GM23338 (cell line): Measurements from ENCODE around the gene HTR4. TPM values are rescaled to one million over a fixed set of nuclear protein-coding genes. Genes with fewer than 3 reads are reported as not detected.

Experiments used
- ATAC-seq: fragments of 200-7000 bp; cut with Tn5 transposase; 3 replicates; pipeline ENCODE4 v1.9.1; 2020
- DNase-seq: peaks from one replicate; pipeline ENCODE4 v3.0.0-alpha.2; 2015; ENCODE audit warnings: low spot score
- H2AFZ ChIP-seq: fragments of 200-600 bp; sonication (generic); 2 replicates; pipeline ENCODE4 v1.8.0; 2016; ENCODE audit warnings: antibody characterized with exemption, mild to moderate bottlenecking, moderate library complexity
- H3F3A ChIP-seq: fragments of 200-600 bp; sonication (generic); replicated peaks from 2 replicates; pipeline ENCODE4 v1.8.0; 2017; ENCODE audit warnings: antibody characterized with exemption, mixed run types, low read depth
- H3K27ac ChIP-seq: fragments of 200-600 bp; sonication (generic); 2 replicates; pipeline ENCODE4 v1.6.1; 2016; ENCODE audit warnings: low read depth
- H3K27me3 ChIP-seq: fragments of 200-600 bp; sonication (generic); 2 replicates; pipeline ENCODE4 v1.8.0; 2016; ENCODE audit warnings: mild to moderate bottlenecking, mixed run types, moderate library complexity; ENCODE audit not compliant: insufficient read depth
- H3K36me3 ChIP-seq: fragments of 200-600 bp; sonication (generic); 2 replicates; pipeline ENCODE4 v1.8.0; 2016; ENCODE audit warnings: mild to moderate bottlenecking; ENCODE audit not compliant: insufficient read depth
- H3K4me1 ChIP-seq: fragments of 200-600 bp; sonication (generic); 2 replicates; pipeline ENCODE4 v1.8.0; 2016; ENCODE audit warnings: mild to moderate bottlenecking, moderate library complexity; ENCODE audit not compliant: insufficient read depth
- H3K4me2 ChIP-seq: fragments of 200-600 bp; sonication (generic); 2 replicates; pipeline ENCODE4 v1.7.1; 2017; ENCODE audit warnings: mixed run types
- H3K4me3 ChIP-seq: fragments of 200-600 bp; sonication (generic); 2 replicates; pipeline ENCODE4 v1.6.1; 2016; ENCODE audit warnings: mixed run types
- H3K79me2 ChIP-seq: fragments of 200-600 bp; sonication (generic); replicated peaks from 2 replicates; pipeline ENCODE4 v1.8.0; 2017; ENCODE audit warnings: mild to moderate bottlenecking; ENCODE audit not compliant: insufficient read depth
- H3K9me2 ChIP-seq: fragments of 200-600 bp; sonication (generic); 2 replicates; pipeline ENCODE4 v1.8.0; 2017; ENCODE audit not compliant: insufficient read depth
- H4K20me1 ChIP-seq: fragments of 200-600 bp; sonication (generic); replicated peaks from 2 replicates; pipeline ENCODE4 v1.8.0; 2017; ENCODE audit warnings: mild to moderate bottlenecking; ENCODE audit not compliant: insufficient read depth
- H3K27ac Mint-ChIP-seq: 2 replicates; pipeline ENCODE4 v1.8.0; 2020; ENCODE audit warnings: inconsistent platforms, mild to moderate bottlenecking, moderate library complexity, mixed read lengths
- H3K27me3 Mint-ChIP-seq: 3 replicates; pipeline ENCODE4 v1.8.0; 2022; ENCODE audit warnings: low read depth, mild to moderate bottlenecking, moderate library complexity, mixed read lengths, inconsistent platforms; ENCODE audit not compliant: insufficient read depth, poor library complexity
- H3K36me3 Mint-ChIP-seq: 3 replicates; pipeline ENCODE4 v1.8.0; 2021; ENCODE audit warnings: low read depth, mild to moderate bottlenecking, inconsistent platforms, moderate library complexity, mixed read lengths
- H3K4me1 Mint-ChIP-seq: 3 replicates; pipeline ENCODE4 v1.8.0; 2020; ENCODE audit warnings: mild to moderate bottlenecking, inconsistent platforms, mixed read lengths
- H3K4me3 Mint-ChIP-seq: 3 replicates; pipeline ENCODE4 v1.8.0; 2021; ENCODE audit warnings: moderate library complexity, mild to moderate bottlenecking, inconsistent platforms, mixed read lengths
- H3K9me3 Mint-ChIP-seq: 3 replicates; pipeline ENCODE4 v1.8.0; 2020; ENCODE audit warnings: moderate library complexity, mild to moderate bottlenecking, inconsistent platforms, mixed read lengths
- CREB1 ChIP-seq: fragments of 250-450 bp; sonication (Bioruptor Pico); IDR thresholded peaks from 2 replicates; pipeline ENCODE4 v1.5.0; 2020; ENCODE audit warnings: low read depth, mild to moderate bottlenecking, moderate library complexity
- polyA plus RNA-seq: library from polyadenylated mRNA; unstranded; fragments of >200 nt; fragmentation: Nextera tagmentation; extraction: Ambion mirVana; gene quantifications from 2 replicates; pipeline ENCODE4 v1.2.1, GENCODE V29; 2016
- total RNA-seq: library from RNA; depleted of rRNA; stranded (reverse); fragments of >200 nt; shearing (Covaris generic); gene quantifications from 2 replicates; pipeline ENCODE4 v1.2.3, GENCODE V29; 2014
- TF ChIP-seq, protein P1 (sequence below): IDR thresholded peaks from 2 replicates; pipeline ENCODE4 v1.6.1; 2016; ENCODE audit warnings: antibody characterized with exemption
- TF ChIP-seq, protein P2 (sequence below): fragments of 250-450 bp; sonication (Bioruptor Pico); IDR thresholded peaks from 2 replicates; pipeline ENCODE4 v1.5.0; 2020; ENCODE audit warnings: mild to moderate bottlenecking, moderate library complexity
- TF ChIP-seq, protein P3 (sequence below), 2 experiments: fragments of 200-600 bp in 1 of 2; sonication (generic) in 1 of 2; conservative IDR thresholded peaks; 2 replicates each; pipeline versions ENCODE4 v1.5.1 to v1.6.1; 2016 to 2017; ENCODE audit warnings: antibody characterized with exemption in 2 of 2, low read depth in 2 of 2, mild to moderate bottlenecking in 2 of 2, moderate library complexity in 1 of 2

Gene HTR4
- total and polyA plus RNA-seq, 2 experiments from 2014 or later: 0.10 TPM; not detected in 1

DNA sequence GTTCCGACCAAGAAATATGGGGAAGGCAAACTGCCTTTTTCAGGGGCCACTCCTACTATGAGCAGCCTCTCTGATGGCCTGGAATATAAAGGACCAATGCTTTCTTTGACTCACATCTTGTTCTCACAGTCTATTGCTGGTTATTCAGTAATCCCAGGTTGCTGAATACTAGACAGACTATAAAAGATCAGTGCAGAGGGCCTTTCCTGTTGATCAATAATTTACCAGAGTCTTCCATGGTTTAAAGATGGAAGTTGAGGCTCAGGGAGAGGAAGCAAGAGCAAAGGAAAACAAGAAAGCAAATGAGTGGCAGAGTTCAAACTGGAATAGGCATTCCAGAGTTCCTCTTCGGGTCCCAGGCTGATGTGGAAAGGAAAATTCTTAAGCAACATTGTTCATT, 207.7 kb downstream of the HTR4 start (continued):
- TF ChIP-seq, protein P1, sequence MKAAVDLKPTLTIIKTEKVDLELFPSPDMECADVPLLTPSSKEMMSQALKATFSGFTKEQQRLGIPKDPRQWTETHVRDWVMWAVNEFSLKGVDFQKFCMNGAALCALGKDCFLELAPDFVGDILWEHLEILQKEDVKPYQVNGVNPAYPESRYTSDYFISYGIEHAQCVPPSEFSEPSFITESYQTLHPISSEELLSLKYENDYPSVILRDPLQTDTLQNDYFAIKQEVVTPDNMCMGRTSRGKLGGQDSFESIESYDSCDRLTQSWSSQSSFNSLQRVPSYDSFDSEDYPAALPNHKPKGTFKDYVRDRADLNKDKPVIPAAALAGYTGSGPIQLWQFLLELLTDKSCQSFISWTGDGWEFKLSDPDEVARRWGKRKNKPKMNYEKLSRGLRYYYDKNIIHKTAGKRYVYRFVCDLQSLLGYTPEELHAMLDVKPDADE: no peak
- TF ChIP-seq, protein P2, sequence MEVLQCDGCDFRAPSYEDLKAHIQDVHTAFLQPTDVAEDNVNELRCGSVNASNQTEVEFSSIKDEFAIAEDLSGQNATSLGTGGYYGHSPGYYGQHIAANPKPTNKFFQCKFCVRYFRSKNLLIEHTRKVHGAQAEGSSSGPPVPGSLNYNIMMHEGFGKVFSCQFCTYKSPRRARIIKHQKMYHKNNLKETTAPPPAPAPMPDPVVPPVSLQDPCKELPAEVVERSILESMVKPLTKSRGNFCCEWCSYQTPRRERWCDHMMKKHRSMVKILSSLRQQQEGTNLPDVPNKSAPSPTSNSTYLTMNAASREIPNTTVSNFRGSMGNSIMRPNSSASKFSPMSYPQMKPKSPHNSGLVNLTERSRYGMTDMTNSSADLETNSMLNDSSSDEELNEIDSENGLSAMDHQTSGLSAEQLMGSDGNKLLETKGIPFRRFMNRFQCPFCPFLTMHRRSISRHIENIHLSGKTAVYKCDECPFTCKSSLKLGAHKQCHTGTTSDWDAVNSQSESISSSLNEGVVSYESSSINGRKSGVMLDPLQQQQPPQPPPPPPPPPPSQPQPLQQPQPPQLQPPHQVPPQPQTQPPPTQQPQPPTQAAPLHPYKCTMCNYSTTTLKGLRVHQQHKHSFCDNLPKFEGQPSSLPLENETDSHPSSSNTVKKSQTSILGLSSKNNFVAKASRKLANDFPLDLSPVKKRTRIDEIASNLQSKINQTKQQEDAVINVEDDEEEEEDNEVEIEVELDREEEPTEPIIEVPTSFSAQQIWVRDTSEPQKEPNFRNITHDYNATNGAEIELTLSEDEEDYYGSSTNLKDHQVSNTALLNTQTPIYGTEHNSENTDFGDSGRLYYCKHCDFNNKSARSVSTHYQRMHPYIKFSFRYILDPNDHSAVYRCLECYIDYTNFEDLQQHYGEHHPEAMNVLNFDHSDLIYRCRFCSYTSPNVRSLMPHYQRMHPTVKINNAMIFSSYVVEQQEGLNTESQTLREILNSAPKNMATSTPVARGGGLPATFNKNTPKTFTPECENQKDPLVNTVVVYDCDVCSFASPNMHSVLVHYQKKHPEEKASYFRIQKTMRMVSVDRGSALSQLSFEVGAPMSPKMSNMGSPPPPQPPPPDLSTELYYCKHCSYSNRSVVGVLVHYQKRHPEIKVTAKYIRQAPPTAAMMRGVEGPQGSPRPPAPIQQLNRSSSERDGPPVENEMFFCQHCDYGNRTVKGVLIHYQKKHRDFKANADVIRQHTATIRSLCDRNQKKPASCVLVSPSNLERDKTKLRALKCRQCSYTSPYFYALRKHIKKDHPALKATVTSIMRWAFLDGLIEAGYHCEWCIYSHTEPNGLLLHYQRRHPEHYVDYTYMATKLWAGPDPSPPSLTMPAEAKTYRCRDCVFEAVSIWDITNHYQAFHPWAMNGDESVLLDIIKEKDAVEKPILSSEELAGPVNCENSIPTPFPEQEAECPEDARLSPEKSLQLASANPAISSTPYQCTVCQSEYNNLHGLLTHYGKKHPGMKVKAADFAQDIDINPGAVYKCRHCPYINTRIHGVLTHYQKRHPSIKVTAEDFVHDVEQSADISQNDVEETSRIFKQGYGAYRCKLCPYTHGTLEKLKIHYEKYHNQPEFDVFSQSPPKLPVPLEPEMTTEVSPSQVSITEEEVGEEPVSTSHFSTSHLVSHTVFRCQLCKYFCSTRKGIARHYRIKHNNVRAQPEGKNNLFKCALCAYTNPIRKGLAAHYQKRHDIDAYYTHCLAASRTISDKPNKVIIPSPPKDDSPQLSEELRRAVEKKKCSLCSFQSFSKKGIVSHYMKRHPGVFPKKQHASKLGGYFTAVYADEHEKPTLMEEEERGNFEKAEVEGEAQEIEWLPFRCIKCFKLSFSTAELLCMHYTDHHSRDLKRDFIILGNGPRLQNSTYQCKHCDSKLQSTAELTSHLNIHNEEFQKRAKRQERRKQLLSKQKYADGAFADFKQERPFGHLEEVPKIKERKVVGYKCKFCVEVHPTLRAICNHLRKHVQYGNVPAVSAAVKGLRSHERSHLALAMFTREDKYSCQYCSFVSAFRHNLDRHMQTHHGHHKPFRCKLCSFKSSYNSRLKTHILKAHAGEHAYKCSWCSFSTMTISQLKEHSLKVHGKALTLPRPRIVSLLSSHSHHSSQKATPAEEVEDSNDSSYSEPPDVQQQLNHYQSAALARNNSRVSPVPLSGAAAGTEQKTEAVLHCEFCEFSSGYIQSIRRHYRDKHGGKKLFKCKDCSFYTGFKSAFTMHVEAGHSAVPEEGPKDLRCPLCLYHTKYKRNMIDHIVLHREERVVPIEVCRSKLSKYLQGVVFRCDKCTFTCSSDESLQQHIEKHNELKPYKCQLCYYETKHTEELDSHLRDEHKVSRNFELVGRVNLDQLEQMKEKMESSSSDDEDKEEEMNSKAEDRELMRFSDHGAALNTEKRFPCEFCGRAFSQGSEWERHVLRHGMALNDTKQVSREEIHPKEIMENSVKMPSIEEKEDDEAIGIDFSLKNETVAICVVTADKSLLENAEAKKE: no peak
- no peak for TF ChIP-seq CREB1 (CRISPR knock-in tag)

DNA sequence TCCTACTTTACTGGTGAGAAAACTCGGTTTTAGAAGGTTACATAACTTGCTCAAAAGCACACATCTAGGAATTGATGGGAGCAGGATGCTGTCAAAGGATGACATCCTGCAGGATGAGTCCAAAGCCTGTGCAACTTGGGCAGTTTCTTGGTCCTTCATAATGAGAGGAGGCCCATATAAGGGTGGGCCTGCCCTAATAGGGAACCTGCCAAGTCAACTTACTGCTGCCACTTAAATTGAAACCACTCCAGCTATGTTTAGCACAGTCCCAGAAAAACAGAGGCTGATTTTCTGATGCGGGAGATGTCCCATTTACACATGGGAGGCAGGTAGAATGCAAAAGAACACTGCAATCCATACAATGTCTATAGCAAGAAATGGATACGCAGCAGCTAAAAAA, 208.7 kb downstream of the HTR4 start:
- no peak overlapping the region for H2AFZ ChIP-seq
- H3K36me3 ChIP-seq: peaks cover 6% of the 10 kb centered on the region; the same call in 1 of the 2 replicates
- DNase-seq: no peak
- no peak for ATAC-seq
- no peaks in the 10 kb centered on the region for H3K27me3 Mint-ChIP-seq
- H3K4me1 Mint-ChIP-seq: peaks cover 14% of the 10 kb centered on the region; the same call in 2 of the 3 replicates
- no peak overlapping the region for H3K27ac Mint-ChIP-seq
- no peaks in the 10 kb centered on the region for H3F3A ChIP-seq
- H3K27me3 ChIP-seq: no peaks in the 10 kb centered on the region
- H3K79me2 ChIP-seq: no peaks in the 10 kb centered on the region
- TF ChIP-seq, protein P1: no peak
- TF ChIP-seq, protein P3, sequence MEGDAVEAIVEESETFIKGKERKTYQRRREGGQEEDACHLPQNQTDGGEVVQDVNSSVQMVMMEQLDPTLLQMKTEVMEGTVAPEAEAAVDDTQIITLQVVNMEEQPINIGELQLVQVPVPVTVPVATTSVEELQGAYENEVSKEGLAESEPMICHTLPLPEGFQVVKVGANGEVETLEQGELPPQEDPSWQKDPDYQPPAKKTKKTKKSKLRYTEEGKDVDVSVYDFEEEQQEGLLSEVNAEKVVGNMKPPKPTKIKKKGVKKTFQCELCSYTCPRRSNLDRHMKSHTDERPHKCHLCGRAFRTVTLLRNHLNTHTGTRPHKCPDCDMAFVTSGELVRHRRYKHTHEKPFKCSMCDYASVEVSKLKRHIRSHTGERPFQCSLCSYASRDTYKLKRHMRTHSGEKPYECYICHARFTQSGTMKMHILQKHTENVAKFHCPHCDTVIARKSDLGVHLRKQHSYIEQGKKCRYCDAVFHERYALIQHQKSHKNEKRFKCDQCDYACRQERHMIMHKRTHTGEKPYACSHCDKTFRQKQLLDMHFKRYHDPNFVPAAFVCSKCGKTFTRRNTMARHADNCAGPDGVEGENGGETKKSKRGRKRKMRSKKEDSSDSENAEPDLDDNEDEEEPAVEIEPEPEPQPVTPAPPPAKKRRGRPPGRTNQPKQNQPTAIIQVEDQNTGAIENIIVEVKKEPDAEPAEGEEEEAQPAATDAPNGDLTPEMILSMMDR (conservative IDR thresholded peaks at IDR 0.05; ENCODE audit: low read depth in 2 of 2): no peak
- TF ChIP-seq CREB1 (CRISPR knock-in tag): no peak
- H3K4me1 ChIP-seq: peaks cover 6% of the 10 kb centered on the region; the same call in 1 of the 2 replicates
- no peak overlapping the region for H3K4me3 ChIP-seq
- H3K9me2 ChIP-seq: peaks cover 3% of the 10 kb centered on the region; the same call in 1 of the 2 replicates
- no peak overlapping the region for H3K27ac ChIP-seq
- no peak overlapping the region for H3K4me3 Mint-ChIP-seq
- H3K4me2 ChIP-seq: no peak overlapping the region
- peaks cover 7% of the 10 kb centered on the region; the same call in 2 of the 3 replicates for H3K36me3 Mint-ChIP-seq
- no peaks in the 10 kb centered on the region for H3K9me3 Mint-ChIP-seq
- H4K20me1 ChIP-seq: no peaks in the 10 kb centered on the region
